ENCODE measurements around the gene ARID1A.
"Not testable (repeated sequence)": the region's sequence is repeated elsewhere in the genome, so short reads cannot be mapped to it uniquely, and the experiment has no call there.

Gene ARID1A

DNA sequence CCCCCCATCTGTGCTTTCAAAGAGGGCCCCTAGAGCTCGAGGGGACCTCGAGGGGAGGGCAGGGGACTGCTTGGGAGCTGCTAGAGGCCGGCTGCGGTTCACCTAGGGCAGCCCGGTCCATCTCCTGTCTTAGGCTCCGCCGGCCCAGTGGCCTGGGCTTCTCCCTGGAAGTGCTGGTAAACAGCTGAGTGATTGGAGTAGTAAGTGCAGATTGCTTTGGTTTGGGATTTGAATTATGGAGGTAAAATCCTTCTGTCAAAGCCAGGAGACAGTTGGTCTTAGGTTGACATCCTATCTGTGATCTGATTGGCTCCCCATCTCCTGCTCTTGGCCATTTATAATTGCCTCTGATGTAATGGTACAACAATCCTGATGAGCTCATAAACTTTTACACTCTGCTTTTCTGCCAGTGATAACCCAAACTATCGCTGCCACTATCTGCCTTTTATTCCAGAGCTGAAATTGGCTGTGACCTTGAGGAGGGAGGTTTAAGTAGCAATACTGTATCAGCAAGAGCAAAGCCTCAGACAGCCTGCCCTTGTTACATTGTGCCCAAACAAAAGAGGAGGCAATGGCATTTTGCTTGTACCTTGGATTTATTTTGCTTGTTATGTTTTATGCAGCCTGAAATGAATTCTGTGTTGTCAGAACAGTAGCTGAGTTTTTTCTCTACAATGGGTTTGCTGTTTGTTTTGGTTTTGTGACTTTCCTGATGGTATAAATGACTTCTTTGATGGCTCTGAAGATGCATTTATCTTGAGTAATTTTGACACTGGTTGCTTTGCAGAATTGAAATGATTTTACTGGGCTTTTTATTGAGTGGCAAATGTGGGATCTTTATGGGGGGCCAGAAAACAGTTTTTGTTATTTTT, 2.4 kb downstream of the ARID1A start:
- DNase-seq (ENCODE audit: low spot score), result peak; percentile 62

DNA sequence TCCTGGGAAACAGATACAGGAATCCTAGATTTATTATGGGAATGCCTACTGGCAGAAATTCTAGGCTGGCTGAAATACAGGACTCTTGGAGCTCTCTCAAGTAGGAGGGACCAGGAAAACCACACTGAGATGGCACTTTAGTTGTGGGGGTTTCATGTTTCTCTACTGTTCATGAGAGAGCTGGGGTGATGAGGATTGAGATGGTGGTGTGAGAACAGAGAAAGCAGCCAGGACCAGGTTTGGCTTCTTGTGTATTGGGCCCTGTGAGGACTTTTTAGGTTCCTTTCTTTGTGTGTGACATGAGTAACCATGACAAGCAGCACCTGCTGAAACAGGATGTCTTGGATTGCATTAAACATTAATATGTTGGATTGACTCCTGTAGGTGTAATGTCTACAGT, 4.9 kb downstream of the ARID1A start:
- DNase-seq (ENCODE audit: low spot score), result no peak

DNA sequence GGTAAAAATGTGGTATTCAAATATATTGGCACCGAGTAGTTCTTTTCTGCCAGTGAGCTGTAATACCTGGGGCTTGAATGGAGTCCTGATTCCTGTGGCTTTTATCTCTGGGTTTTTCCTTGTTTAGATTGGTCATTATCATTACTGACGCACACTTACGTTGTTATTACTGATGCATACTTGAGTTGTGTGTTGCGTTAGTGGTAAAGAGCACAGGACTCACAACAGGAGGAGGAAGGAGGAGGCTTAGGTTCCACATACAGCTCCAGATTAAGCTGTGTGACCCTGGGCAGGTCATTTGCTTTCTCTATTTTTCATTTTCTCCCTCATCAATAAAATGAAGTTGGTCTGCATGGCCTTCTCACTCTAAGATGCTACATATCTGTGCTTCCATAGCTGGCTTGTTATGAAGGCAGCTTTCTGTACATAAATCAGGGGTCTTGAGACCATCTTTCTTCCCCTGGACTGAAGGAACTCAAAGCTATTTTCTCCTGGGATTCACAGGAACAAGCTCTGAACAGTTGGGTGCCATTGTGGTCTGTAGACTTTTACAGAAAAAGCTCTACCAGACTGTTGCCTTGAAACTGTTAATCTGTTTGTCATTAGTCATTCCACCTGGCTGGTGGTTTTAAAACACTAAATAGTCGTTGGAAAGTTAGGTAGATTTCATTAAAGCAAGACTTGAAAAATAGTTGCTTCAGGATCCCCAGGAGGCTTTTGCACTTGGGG, 5.6 kb downstream of the ARID1A start:
- DNase-seq (ENCODE audit: low spot score), result no peak

DNA sequence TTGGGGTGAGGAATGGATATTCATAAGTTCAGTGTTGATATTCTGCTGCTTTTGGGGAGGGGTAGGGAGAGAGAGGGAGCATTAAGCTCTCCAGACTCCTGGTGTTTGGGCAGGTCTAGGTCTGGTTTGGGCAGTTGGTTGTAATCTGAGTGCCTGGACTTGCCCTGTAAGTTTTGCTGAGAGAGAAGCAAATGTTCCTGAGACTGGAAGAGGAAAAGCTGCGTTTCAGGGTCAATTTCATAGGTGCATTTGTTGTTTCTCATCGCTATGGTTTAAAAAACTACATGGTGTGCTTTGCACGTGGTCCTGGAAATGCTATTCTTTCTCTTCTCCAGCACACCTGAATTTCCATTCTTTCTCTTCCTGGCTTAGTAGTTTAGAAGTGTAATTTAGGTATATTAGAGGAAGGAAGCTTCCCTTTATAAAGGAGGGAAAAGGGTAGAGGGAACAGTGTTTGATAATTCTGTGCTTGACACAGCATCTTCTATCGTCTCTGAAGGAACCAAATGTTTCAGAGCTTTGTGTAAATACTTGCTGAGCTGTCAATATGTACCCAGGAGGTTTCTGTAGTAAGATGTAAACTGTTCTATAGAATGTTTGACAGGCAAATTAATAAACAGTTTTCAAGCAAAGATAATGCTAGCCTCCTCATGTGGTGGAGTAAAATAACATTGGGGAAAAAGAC, 6.3 kb downstream of the ARID1A start:
- no peak for DNase-seq (ENCODE audit: low spot score)

DNA sequence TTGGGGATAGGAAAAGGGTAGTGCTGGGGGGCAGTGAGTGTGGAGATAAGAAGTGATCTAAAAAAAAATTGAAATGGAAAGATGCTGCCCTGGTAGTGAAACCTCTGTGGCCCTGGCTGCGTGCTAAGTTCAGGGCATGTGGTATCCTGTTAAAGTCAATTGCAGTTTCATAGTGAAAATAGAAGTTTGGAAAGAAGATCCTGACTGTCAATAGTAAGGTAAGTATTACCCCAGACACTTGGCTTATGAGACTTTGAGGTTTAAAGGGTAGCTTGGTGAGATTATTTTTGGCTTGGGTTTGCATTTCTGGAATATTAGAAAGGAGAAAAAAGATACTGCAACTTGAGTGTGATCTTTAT, 6.8 kb downstream of the ARID1A start:
- DNase-seq (ENCODE audit: low spot score), result no peak

DNA sequence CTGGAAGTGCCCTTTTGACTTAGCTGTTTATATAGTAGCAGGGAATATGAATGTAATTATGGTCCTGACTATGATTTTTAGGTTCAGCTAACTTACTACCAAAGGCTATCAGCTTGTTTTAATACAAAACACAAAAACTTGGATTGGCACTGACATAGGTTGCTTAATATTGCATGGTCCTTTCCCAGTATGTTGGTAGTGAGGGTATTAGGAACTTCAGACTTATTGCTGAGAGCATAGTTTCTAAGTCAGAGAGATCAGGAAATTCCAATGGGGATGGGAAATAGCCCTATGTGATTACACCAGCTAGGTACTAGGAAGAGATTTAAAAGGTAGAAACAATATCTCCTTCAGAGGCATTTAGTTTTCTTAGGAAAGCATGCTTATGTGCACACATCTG, 7.7 kb downstream of the ARID1A start:
- no peak for DNase-seq (ENCODE audit: low spot score)

DNA sequence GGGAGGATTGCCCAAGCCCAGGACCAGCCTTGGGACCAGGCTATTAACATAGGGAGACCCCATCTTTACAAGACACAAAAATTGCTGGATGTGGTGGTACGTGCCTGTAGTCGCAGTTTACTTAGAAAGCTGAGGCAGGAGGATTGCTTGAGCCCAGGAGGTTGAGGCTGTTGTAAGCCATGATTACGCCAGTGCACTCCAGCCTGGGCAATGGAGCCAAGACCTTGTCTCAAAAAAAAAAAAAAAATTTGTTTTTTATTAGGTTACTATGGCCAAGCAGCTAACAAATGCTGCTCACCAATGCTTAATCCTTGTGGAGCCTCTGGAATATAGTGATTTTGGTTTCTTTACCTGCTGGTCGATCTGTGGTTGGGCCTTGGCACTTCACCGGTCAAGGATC, 8.8 kb downstream of the ARID1A start:
- no peak for DNase-seq (ENCODE audit: low spot score)

DNA sequence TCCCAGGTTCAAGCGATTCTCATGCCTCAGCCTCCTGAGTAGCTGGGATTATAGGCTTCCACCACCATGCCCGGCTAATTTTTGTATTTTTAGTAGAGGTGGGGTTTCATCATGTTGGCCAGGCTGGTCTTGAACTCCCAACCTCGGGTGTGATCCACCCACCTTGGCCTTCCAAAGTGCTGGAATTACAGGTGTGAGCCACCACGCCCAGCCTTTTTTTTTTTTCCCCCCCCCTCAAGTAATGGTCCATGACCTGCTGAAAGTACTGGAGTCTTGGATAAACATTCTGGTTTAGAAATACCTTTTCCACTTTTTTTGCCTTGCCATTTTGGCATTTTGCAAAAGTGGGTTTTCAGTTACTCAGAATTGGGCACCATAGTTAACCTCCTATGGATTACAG, 9.4 kb downstream of the ARID1A start:
- not testable (repeated sequence) for DNase-seq (ENCODE audit: low spot score)

DNA sequence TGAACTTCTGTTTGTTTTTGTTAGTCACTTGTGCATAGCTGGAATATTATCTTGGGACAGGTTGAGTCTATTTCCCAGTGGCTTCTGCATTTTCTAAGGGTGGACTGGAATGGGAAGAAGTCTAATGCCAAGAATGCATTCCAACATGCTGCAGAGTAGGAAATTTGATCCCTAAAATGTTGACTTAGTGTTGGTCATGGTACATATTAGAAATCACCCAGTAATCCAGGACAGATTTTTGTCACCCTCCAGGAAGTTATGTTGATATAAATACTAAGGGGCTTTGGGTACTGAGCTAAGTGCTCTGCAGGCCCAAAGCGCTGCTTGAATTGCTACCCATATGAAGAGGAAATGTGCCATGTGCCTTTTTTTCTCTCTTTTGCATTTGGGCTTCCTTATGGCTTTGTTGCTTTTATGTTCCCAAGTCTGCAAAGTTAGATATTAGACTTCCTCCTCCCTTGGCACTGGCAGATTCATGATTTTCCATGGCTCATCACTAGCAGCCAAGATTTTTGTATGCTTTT, 10.0 kb downstream of the ARID1A start:
- DNase-seq (ENCODE audit: low spot score), result no peak

DNA sequence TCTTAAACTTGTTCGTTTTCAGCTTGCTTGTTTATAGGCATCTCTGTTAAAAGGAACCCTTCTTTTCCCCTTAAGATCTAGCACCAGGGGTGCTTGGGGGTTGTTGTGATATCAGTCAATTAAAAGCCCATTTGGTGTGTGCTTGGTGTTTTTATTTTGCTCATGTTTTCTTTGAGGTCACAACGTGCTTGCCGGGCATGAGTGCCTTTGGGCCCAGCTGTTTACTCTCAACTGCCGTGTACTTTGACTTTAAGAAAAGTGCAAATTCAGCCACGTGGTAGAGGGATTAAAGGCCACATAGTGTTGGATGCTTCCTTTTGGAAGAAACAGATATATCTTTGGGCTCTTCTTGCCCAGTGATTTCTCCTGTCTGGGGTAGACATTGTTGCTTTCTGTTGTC, 10.5 kb downstream of the ARID1A start:
- DNase-seq (ENCODE audit: low spot score), result no peak

DNA sequence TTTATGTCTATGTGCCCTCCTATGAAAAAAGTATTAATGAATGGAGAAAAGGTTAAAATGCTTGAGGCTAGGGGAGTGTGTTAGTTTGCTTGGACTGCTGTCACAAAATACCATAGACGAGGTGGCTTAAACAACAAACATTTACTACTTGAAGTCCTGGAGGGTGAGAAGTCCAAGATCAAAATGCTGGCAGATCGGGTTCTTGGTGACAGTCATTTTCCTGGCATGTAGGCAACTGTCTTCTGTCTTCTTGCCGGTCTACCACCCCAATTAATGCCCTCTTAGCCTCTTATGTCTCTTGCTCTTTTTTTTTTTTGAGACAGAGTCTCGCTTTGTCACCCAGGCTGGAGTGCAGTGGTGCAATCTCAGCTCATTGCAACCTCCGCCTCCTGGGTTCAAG, 15.0 kb downstream of the ARID1A start:
- DNase-seq (ENCODE audit: low spot score), result no peak

DNA sequence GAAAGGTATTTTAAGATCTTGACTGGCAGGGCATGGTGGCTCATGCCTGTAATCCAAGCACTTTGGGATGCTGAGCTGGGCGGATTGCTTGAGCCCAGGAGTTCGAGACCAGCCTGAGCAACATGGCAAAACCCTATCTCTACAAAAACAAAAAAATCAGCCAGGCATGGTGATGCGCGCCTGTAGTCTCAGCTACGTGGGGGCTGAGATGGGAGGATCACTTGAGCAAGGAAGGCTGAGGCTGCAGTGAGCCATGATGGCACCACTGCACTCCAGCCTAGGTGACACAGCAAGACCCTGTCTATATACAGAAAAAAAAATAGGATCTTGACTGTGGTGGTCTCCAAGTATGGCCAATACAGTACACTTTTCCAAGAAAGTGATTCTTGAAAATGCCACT, 16.0 kb downstream of the ARID1A start:
- DNase-seq (ENCODE audit: low spot score), result no peak

DNA sequence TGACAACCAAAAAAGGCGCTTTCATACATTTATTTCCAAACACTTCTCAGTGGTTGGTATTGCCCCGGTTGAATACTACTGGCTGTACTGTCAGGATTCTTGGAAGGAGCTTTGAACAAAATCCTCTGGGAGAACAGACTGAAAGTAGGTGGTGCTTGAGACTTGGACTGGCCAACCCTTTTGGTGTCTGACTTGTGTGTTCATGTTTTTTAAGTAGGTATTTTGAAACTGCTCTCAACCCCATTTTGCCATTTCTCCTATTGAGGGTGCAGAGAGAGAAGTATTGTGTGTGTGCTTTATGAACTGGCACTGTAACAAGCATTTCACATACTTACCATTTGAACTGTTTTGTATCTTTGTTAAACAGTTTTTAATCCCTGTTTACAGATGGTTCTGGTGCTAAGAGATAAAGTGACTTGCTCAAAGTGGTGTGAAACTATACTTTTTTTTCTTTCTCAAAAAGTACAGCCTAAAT, 21.2 kb downstream of the ARID1A start:
- no peak for DNase-seq (ENCODE audit: low spot score)

DNA sequence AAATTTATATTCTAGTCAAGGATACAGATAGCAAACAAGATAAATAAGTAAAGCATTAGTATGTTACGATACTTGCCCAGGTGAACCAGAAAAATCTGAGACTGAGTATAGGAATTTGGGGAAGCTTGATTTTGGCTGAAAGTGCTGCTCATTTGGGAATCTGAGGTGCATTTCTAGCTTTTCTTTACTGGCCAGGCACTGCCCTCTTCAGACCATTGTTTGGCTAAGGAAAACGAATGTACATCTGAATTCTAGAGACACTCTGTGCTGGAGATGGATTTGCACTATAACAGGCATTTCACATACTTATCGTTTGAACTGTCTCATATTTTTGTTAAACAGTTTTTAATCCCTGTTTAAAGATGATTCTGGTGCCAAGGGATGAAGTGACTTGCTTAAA, 23.4 kb downstream of the ARID1A start:
- DNase-seq (ENCODE audit: low spot score), result no peak

DNA sequence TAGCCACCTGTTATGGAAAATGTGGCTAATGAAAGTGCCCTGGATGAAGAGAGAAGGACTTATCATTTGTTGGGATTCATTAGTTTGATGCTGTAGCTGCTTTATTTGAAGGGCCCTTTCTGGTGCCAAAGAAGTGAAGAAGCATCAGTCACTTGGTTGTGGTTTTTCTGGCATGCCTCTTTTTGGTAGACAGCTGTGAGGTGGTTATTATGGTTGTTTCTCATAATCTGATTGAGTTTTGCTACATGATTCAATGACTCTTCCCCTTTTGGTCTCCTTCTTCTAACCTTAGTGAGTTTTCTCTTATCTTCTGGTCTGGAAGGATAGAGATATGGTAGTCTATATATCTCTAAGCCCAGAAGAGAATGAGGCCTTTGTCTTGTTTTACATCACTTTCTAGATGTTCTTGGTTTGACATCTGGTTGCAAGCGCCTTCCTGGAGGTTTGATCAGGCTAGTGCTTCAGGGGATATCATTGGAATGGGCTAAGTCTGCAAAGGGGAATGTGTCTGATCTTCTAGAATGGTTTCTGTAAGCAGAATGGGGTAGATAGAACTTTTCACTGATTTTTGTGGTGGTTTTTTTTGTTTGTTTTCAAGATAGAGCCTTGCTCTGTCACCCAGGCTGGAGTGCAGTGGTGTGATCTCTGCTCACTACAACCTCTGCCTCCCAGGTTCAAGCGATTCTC, 26.0 kb downstream of the ARID1A start:
- no peak for DNase-seq (ENCODE audit: low spot score)

DNA sequence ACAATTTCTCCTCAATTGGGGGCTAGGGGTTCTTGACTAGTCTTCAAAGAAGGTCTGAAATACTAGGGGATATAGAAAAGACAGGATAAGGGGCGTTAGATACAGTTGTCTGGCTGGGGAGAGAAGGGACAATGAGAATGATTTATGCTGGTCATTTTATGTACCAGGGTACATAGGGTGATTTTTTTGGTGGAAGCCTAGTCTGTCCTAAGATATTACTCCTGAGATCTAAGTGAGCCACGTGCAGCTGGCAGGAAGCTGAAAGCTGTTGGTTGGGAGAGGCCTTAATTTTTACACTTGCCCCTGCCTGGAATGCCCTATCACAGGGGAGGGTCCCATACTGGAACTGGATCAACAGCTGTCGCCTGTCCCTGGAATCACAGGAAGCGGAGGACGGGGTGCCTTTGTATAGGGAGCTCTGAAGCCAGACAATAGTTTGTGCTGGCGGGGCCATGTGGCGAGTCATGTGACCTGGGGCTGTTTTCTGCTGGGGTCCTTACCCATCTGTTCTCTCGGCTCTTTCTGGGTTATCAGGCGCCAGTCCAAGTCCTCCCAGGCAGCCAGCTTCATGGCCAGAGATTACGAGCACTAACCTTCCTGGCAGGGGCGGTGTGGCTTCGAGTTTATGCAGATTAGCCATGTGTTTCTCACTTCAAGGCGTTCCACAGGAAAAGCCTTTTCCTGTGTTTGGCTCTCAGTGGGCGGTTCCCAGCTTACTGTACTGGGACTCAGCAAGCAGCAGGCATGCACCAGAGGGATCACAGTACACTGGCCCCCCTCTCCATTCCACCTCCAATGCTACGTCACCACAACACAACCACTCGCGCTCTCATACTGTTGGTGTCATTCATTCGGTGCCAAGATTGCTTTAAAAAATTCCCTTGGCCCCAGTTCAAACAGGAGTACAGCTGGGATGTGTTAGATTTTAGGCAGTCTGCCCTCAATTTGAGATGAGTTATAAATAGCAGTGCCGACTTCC, 27.5 kb downstream of the ARID1A start:
- peak; percentile 87 for DNase-seq (ENCODE audit: low spot score)

DNA sequence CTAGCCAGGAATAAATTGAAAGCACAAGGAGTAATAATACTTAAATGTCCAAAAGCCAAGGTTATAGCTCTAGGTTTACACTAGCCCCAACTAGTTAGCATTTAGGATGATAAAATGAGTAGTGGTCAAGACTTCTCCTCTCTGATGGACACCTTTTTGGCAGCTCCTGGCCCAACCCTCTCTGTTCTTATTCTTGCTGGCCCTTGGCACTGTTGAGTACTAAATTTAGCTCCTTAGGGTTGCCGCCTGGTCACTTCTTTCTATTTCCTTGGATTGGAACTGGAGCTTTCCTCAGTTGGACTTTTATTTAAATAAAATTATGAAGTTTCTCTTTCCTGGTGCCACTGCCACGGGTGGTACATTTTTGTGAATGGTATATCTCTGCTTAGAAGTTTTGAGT, 28.3 kb downstream of the ARID1A start:
- DNase-seq (ENCODE audit: low spot score), result no peak

DNA sequence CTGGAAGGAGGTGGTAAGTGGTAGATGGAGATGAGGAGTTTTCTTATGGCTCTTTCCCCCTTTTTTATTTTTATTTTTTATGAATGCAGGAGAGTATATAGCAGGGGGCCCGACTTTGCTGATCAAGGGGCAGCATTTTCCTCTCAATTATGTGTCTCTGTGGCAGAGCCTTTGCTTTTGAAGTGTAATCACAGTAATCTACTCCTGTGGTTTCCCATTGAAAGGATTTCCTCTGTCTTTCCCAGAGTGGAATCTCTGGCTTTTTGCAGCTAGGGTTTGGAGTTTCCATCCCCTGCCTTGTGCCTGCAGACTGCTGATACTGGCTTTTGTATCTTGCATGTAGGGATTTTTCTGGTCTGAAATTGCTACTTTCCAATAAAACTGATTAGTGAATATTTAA, 29.1 kb downstream of the ARID1A start:
- DNase-seq (ENCODE audit: low spot score), result no peak

DNA sequence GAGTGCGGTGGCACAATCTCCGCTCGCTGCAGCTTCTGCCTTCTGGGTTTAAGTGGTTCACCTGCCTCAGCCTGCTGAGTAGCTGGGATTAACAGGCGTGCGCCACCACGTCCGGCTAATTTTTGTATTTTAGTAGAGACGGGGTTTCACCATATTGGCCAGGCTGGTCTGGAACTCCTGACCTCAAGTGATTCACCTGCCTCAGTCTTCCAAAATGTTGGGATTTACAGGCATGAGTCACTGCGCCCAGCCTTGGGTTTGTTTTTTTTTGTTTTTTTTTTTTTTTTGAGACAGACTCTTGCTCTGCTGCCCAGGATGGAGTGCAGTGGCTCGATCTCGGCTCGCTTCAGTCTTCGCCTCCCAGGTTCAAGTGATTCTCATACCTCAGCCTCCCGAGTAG, 30.1 kb downstream of the ARID1A start:
- not testable (repeated sequence) for DNase-seq (ENCODE audit: low spot score)

DNA sequence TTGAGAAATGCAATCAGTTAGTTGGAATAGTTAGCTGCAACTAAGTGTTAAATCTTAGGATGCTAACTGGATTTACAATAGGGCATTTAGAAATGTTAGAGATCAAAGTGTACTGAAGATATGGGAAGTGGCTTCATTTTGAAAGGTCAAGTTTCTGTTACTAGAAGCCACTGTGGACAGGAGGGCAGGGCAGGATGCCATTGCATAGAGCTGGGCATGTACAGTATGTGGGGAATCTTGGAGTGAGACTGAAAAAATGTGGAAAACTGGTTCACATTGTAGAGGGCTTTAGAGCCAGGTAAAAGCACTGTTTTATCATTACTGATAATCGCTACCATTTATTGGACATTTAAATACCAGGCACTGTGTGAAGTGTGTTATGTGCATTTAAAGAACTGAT, 31.0 kb downstream of the ARID1A start:
- no peak for DNase-seq (ENCODE audit: low spot score)

DNA sequence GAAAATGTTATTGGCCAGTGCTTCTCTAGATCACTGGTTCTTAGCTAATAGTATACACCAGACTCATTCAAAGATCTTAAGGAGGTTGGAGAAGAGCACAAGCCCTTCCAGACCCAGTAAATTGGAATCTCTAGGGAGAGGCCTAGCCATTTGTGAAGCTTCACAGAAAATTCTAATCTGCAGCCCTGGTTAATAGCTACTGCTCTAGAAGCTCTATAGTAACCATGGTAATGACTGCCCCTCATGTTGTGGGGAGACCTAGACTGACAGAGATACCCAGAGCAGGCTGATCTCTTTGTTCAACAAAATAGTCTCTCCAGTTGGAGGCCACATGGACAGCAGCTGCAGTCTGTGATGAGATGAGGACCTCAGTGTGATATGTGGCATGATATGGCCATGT, 31.7 kb downstream of the ARID1A start:
- no peak for DNase-seq (ENCODE audit: low spot score)
